Measurements from ENCODE around the gene NFKBIE.

The NFKBIE gene

GRCh38 chr6:44255105-44255808 lies 10.1 kb downstream of the NFKBIE start:
- H4K20me1 ChIP-seq = peaks cover 84% of the 10 kb centered on the region
- H3K4me1 ChIP-seq = peaks cover 64% of the 10 kb centered on the region
- peak overlapping the region; percentile 88 for H3K9ac ChIP-seq
- TF ChIP-seq Cebpa-rat (IDR thresholded peaks at IDR 0.05) = no peak
- H3K4me2 ChIP-seq = peak overlapping the region; percentile 99
- no peaks in the 10 kb centered on the region for H3K9me3 ChIP-seq
- peak overlapping the region; percentile 90 for H3K4me3 ChIP-seq
- peak overlapping the region; percentile 88; the same call in 1 of the 2 replicates for H3K27ac ChIP-seq
- H3K27me3 ChIP-seq = no peaks in the 10 kb centered on the region
- peaks cover 77% of the 10 kb centered on the region for H3K36me3 ChIP-seq

- H3K27ac ChIP-seq = no peak overlapping the region
- TF ChIP-seq Cebpa-rat (IDR thresholded peaks at IDR 0.05) = no peak
- H3K9ac ChIP-seq = 0 out of 2 replicates have a peak overlapping the region, but pooled peaks have one; percentile 15
- peaks cover 77% of the 10 kb centered on the region for H3K36me3 ChIP-seq
- H3K9me3 ChIP-seq = no peaks in the 10 kb centered on the region
- H3K4me2 ChIP-seq = peak overlapping the region; percentile 99
- H3K4me1 ChIP-seq = peaks cover 68% of the 10 kb centered on the region
- H3K4me3 ChIP-seq = no peak overlapping the region
- H3K27me3 ChIP-seq = no peaks in the 10 kb centered on the region
- peaks cover 86% of the 10 kb centered on the region for H4K20me1 ChIP-seq
Measured at GRCh38 chr6:44254191-44255104, 10.9 kb downstream of the NFKBIE start.

- H3K4me1 ChIP-seq = peaks cover 77% of the 10 kb centered on the region
- no peaks in the 10 kb centered on the region for H3K27me3 ChIP-seq
- no peak overlapping the region for H3K27ac ChIP-seq
- peaks cover 88% of the 10 kb centered on the region for H4K20me1 ChIP-seq
- peak overlapping the region; percentile 4; the same call in 1 of the 2 replicates for H3K4me2 ChIP-seq
- no peak for TF ChIP-seq Cebpa-rat (IDR thresholded peaks at IDR 0.05)
- peaks cover 79% of the 10 kb centered on the region for H3K36me3 ChIP-seq
- H3K9ac ChIP-seq = no peak overlapping the region
- no peaks in the 10 kb centered on the region for H3K9me3 ChIP-seq
- H3K4me3 ChIP-seq = no peak overlapping the region
Measured at GRCh38 chr6:44253307-44254101, 11.8 kb downstream of the NFKBIE start.

- Histone ChIP-seq H3K4me3 (no peak overlapping the region), H4K20me1 (peaks cover 98% of the 10 kb centered on the region), H3K4me1 (peaks cover 72% of the 10 kb centered on the region), H3K9me3 (no peaks in the 10 kb centered on the region), H3K27me3 (no peaks in the 10 kb centered on the region), H3K36me3 (peaks cover 79% of the 10 kb centered on the region), H3K4me2 (no peak overlapping the region), H3K9ac (peak overlapping the region; percentile 34; the same call in 1 of the 2 replicates), H3K27ac (no peak overlapping the region)
- no peak for TF ChIP-seq Cebpa-rat (IDR thresholded peaks at IDR 0.05)
Measured at GRCh38 chr6:44251576-44252524, 13.5 kb downstream of the NFKBIE start.

GRCh38 chr6:44250718-44251123 lies 14.6 kb downstream of the NFKBIE start:
- Histone ChIP-seq H3K4me1 (peaks cover 64% of the 10 kb centered on the region), H3K27ac (no peak overlapping the region), H3K9ac (no peak overlapping the region; the same call in 1 of the 2 replicates), H3K9me3 (no peaks in the 10 kb centered on the region), H4K20me1 (peaks cover 88% of the 10 kb centered on the region), H3K4me3 (no peak overlapping the region), H3K4me2 (0 out of 2 replicates have a peak overlapping the region, but pooled peaks have one; percentile 71), H3K27me3 (no peaks in the 10 kb centered on the region), H3K36me3 (peaks cover 78% of the 10 kb centered on the region)
- TF ChIP-seq Cebpa-rat (IDR thresholded peaks at IDR 0.05) = no peak

- peaks cover 73% of the 10 kb centered on the region for H3K36me3 ChIP-seq
- TF ChIP-seq Cebpa-rat (IDR thresholded peaks at IDR 0.05) = no peak
- H3K9me3 ChIP-seq = no peaks in the 10 kb centered on the region
- peaks cover 82% of the 10 kb centered on the region for H4K20me1 ChIP-seq
- H3K4me2 ChIP-seq = peak overlapping the region; percentile 71
- no peak overlapping the region for H3K4me3 ChIP-seq
- peaks cover 64% of the 10 kb centered on the region for H3K4me1 ChIP-seq
- no peak overlapping the region for H3K27ac ChIP-seq
- no peaks in the 10 kb centered on the region for H3K27me3 ChIP-seq
- no peak overlapping the region; the same call in 1 of the 2 replicates for H3K9ac ChIP-seq
Measured at GRCh38 chr6:44250067-44250717, 15.2 kb downstream of the NFKBIE start.

- H3K4me3 ChIP-seq = peak overlapping the region; percentile 95
- H3K27ac ChIP-seq = no peak overlapping the region
- H3K9me3 ChIP-seq = no peaks in the 10 kb centered on the region
- H3K27me3 ChIP-seq = no peaks in the 10 kb centered on the region
- peak overlapping the region; percentile 99; the same call in 1 of the 2 replicates for H3K9ac ChIP-seq
- TF ChIP-seq Cebpa-rat (IDR thresholded peaks at IDR 0.05) = no peak
- H3K36me3 ChIP-seq = peaks cover 63% of the 10 kb centered on the region
- H4K20me1 ChIP-seq = peaks cover 73% of the 10 kb centered on the region
- H3K4me1 ChIP-seq = peaks cover 55% of the 10 kb centered on the region
- peak overlapping the region; percentile 71 for H3K4me2 ChIP-seq
Measured at GRCh38 chr6:44249082-44249748, 16.1 kb downstream of the NFKBIE start.

- Histone ChIP-seq H3K9me3 (no peaks in the 10 kb centered on the region), H3K9ac (peak overlapping the region; percentile 99), H3K4me3 (peak overlapping the region; percentile 95), H3K36me3 (peaks cover 57% of the 10 kb centered on the region), H3K27ac (peak overlapping the region; percentile 98; the same call in 1 of the 2 replicates), H3K4me2 (peak overlapping the region; percentile 71), H3K27me3 (no peaks in the 10 kb centered on the region), H3K4me1 (peaks cover 48% of the 10 kb centered on the region), H4K20me1 (peaks cover 66% of the 10 kb centered on the region)
- no peak for TF ChIP-seq Cebpa-rat (IDR thresholded peaks at IDR 0.05)
Measured at GRCh38 chr6:44248579-44248978, 16.8 kb downstream of the NFKBIE start.
